NCI-H1436 treated with DMSO at 0.1 percent for 48 hours (cell line): ENCODE results near the gene C1orf174.

Experiments used
- DNase-seq: peaks from one replicate; lab custom pipeline; 2025; lab: John Stamatoyannopoulos, UW

C1orf174 gene

GRCh38 chr1:3900150-3900968, at the start of gene C1orf174:
TSS of gene C1orf174 (minus strand) at chr1:3900272. CDS start at chr1:3900186, 86 bp downstream.
- peak; percentile 92 for DNase-seq

GRCh38 chr1:3948344-3948743, 48.3 kb upstream of the C1orf174 start:
- no peak for DNase-seq

- DNase-seq = no peak
These were observed 46.1 kb upstream of the C1orf174 start for GRCh38 chr1:3945916-3946840.

- DNase-seq = no peak
These were observed 45.1 kb upstream of the C1orf174 start for GRCh38 chr1:3945222-3945621.

- DNase-seq = no peak
These were observed 44.6 kb upstream of the C1orf174 start for GRCh38 chr1:3944578-3945125.

GRCh38 chr1:3943806-3944577, 43.9 kb upstream of the C1orf174 start:
- no peak for DNase-seq

GRCh38 chr1:3943123-3943431, 43.0 kb upstream of the C1orf174 start:
- no peak for DNase-seq

- no peak for DNase-seq
These were observed 42.5 kb upstream of the C1orf174 start for GRCh38 chr1:3942416-3943122.

- no peak for DNase-seq
These were observed 40.8 kb upstream of the C1orf174 start for GRCh38 chr1:3940754-3941345.

GRCh38 chr1:3940081-3940753, 40.1 kb upstream of the C1orf174 start:
- DNase-seq = no peak

GRCh38 chr1:3939242-3940080, 39.4 kb upstream of the C1orf174 start:
- DNase-seq = no peak

GRCh38 chr1:3932156-3932919, 32.3 kb upstream of the C1orf174 start:
- DNase-seq = no peak

- DNase-seq = no peak
These were observed 31.2 kb upstream of the C1orf174 start for GRCh38 chr1:3931007-3931912.

- no peak for DNase-seq
These were observed 30.4 kb upstream of the C1orf174 start for GRCh38 chr1:3930301-3931006.

GRCh38 chr1:3929126-3929525, 29.1 kb upstream of the C1orf174 start:
- no peak for DNase-seq

- no peak for DNase-seq
These were observed 28.5 kb upstream of the C1orf174 start for GRCh38 chr1:3928586-3928985.

- no peak for DNase-seq
These were observed 26.9 kb upstream of the C1orf174 start for GRCh38 chr1:3926956-3927355.
